PC-3 (cell line): Measurements from ENCODE around the gene NPW. TPM values are rescaled to one million over a fixed set of nuclear protein-coding genes. Genes with fewer than 3 reads are reported as not detected.

Experiments used
- ATAC-seq: fragments of 200-7000 bp; cut with Tn5 transposase; 2 replicates; pipeline ENCODE4 v1.9.1; 2020; ENCODE audit warnings: mild to moderate bottlenecking, moderate library complexity
- BruUV-seq: library from RNA; stranded (reverse); fragments of 400-500 nt; replicated peaks from 2 replicates; lab custom pipeline; 2021; lab: Mats Ljungman, UMichigan
- CTCF ChIA-PET: fragments of 300-600 bp; sonication (Branson Sonifier 250); formaldehyde crosslinking; loops from one replicate; lab custom pipeline; 2022; ENCODE audit warnings: antibody characterized with exemption; lab: Charles Lee
- POLR2A ChIA-PET: fragments of 300-600 bp; sonication (Branson Sonifier 250); formaldehyde crosslinking; loops from one replicate; lab custom pipeline; 2022; ENCODE audit warnings: antibody characterized with exemption; ENCODE audit not compliant: unreplicated experiment; lab: Charles Lee
- DNase-seq: peaks from one replicate; pipeline ENCODE4 v3.0.0-alpha.2; 2015
- H2AFZ ChIP-seq: fragments of 300-600 bp; sonication (generic); 2 replicates; pipeline ENCODE4 v1.6.0; 2016; ENCODE audit warnings: antibody characterized with exemption, low read length
- H3F3A ChIP-seq: fragments of 300-600 bp; sonication (generic); one replicate; pipeline ENCODE4 v1.6.0; 2017; ENCODE audit warnings: antibody characterized with exemption, low read length, control low read depth, mild to moderate bottlenecking; ENCODE audit not compliant: unreplicated experiment
- H3K27ac ChIP-seq: fragments of 300-600 bp; sonication (generic); 2 replicates; pipeline ENCODE4 v1.5.1; 2016; ENCODE audit warnings: mild to moderate bottlenecking, low read length
- H3K27me3 ChIP-seq: fragments of 300-600 bp; sonication (generic); 2 replicates; pipeline ENCODE4 v1.6.1; 2016; ENCODE audit warnings: low read length, mixed read lengths
- H3K36me3 ChIP-seq: fragments of 300-600 bp; sonication (generic); 2 replicates; pipeline ENCODE4 v1.6.1; 2016; ENCODE audit warnings: low read depth, mixed run types, low read length, mixed read lengths
- H3K4me1 ChIP-seq: fragments of 300-600 bp; sonication (generic); 2 replicates; pipeline ENCODE4 v1.5.1; 2016; ENCODE audit warnings: low read length; ENCODE audit not compliant: insufficient read depth
- H3K4me2 ChIP-seq: fragments of 300-600 bp; sonication (generic); 2 replicates; pipeline ENCODE4 v1.6.0; 2016; ENCODE audit warnings: low read length
- H3K4me3 ChIP-seq: fragments of 300-600 bp; sonication (generic); 2 replicates; pipeline ENCODE4 v1.5.1; 2016; ENCODE audit warnings: mild to moderate bottlenecking, low read length, mixed read lengths
- H3K79me2 ChIP-seq: fragments of 300-600 bp; sonication (generic); 2 replicates; pipeline ENCODE4 v1.6.1; 2017; ENCODE audit warnings: low read length, mixed read lengths
- H3K9ac ChIP-seq: fragments of 300-600 bp; sonication (generic); 2 replicates; pipeline ENCODE4 v1.6.0; 2016; ENCODE audit warnings: mild to moderate bottlenecking, low read length
- H3K9me2 ChIP-seq: fragments of 300-600 bp; sonication (generic); replicated peaks from 2 replicates; pipeline ENCODE4 v1.6.1; 2016; ENCODE audit warnings: mixed run types, low read length, mixed read lengths
- H3K9me3 ChIP-seq: fragments of 300-600 bp; sonication (generic); 2 replicates; pipeline ENCODE4 v1.6.1; 2016; ENCODE audit warnings: low read length, mixed read lengths
- H4K20me1 ChIP-seq: fragments of 300-600 bp; sonication (generic); 2 replicates; pipeline ENCODE4 v1.6.1; 2016; ENCODE audit warnings: low read length, mixed read lengths
- EZH2 ChIP-seq: fragments of 300-600 bp; sonication (generic); IDR thresholded peaks from one replicate; pipeline ENCODE4 v1.6.1; 2017; ENCODE audit warnings: antibody characterized with exemption, mild to moderate bottlenecking, low read length; ENCODE audit not compliant: unreplicated experiment
- EZH2phosphoT487 ChIP-seq: fragments of 300-600 bp; sonication (generic); IDR thresholded peaks from 2 replicates; pipeline ENCODE4 v1.6.1; 2018; ENCODE audit warnings: mild to moderate bottlenecking, antibody characterized with exemption, low read length, borderline replicate concordance
- intact Hi-C: fragments of 100-400 bp; cut with micrococcal nuclease; formaldehyde crosslinking; loops from 2 replicates; pipeline ENCODE4 v1.9.0; 2023
- total RNA-seq: library from RNA; depleted of rRNA; stranded (reverse); fragments of >200 nt; gene quantifications from 2 replicates; pipeline ENCODE4 v1.2.3, GENCODE V29; 2014
- TF ChIP-seq, protein P1 (sequence below): fragments of 300-600 bp; sonication (generic); conservative IDR thresholded peaks from 2 replicates; pipeline ENCODE4 v1.5.1; 2017; ENCODE audit warnings: antibody characterized with exemption, low read depth, mild to moderate bottlenecking, low read length

The NPW gene
- total RNA-seq, 1 experiment from 2014 or later = 3.8 TPM

DNA sequence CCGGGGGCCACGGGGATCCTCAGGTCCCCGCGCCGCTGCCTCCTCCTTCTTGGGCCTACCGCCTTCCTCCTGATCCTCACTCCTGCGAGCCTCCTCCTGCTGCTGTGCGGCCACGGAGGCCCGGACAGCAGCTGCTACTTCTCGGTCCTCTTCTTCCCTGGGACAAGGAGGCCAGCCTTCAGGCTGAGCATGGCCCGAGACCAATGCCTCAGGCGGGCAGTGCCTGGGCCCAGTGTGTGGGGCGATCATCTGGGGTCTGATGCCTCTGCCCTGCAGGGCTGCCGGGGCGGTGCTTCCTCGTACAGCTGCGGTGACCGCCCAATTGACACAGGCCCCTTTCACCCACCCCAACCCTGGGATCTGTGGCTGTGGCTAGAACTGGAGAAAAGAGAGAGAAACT, 18.6 kb upstream of the NPW start:
- CTCF ChIA-PET = no interaction called here
- H3K4me3 ChIP-seq = no peak overlapping the region
- H3K4me2 ChIP-seq = no peak overlapping the region
- H3K9me3 ChIP-seq = no peaks in the 10 kb centered on the region
- peaks cover 30% of the 10 kb centered on the region for H3K79me2 ChIP-seq
- DNase-seq (no peak), ATAC-seq (no peak)
- H2AFZ ChIP-seq = no peak overlapping the region
- no peaks in the 10 kb centered on the region for H3K9me2 ChIP-seq
- no peaks in the 10 kb centered on the region for H3F3A ChIP-seq
- H4K20me1 ChIP-seq = peaks cover 15% of the 10 kb centered on the region; the same call in 1 of the 2 replicates
- no TSS peak for BruUV-seq
- no peaks in the 10 kb centered on the region for H3K27me3 ChIP-seq
- POLR2A ChIA-PET = no interaction called here
- H3K27ac ChIP-seq = no peak overlapping the region
- no peak overlapping the region for H3K9ac ChIP-seq
- no peak for TF ChIP-seq EZH2phosphoT487
- TF ChIP-seq EZH2 = no peak
- TF ChIP-seq, protein P1, sequence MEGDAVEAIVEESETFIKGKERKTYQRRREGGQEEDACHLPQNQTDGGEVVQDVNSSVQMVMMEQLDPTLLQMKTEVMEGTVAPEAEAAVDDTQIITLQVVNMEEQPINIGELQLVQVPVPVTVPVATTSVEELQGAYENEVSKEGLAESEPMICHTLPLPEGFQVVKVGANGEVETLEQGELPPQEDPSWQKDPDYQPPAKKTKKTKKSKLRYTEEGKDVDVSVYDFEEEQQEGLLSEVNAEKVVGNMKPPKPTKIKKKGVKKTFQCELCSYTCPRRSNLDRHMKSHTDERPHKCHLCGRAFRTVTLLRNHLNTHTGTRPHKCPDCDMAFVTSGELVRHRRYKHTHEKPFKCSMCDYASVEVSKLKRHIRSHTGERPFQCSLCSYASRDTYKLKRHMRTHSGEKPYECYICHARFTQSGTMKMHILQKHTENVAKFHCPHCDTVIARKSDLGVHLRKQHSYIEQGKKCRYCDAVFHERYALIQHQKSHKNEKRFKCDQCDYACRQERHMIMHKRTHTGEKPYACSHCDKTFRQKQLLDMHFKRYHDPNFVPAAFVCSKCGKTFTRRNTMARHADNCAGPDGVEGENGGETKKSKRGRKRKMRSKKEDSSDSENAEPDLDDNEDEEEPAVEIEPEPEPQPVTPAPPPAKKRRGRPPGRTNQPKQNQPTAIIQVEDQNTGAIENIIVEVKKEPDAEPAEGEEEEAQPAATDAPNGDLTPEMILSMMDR = no peak
- intact Hi-C loops = no loop called here
- H3K36me3 ChIP-seq = peaks cover 4% of the 10 kb centered on the region; the same call in 1 of the 2 replicates
- 0 out of 2 replicates have a peak, but pooled peaks cover 2% of the 10 kb centered on the region for H3K4me1 ChIP-seq

DNA sequence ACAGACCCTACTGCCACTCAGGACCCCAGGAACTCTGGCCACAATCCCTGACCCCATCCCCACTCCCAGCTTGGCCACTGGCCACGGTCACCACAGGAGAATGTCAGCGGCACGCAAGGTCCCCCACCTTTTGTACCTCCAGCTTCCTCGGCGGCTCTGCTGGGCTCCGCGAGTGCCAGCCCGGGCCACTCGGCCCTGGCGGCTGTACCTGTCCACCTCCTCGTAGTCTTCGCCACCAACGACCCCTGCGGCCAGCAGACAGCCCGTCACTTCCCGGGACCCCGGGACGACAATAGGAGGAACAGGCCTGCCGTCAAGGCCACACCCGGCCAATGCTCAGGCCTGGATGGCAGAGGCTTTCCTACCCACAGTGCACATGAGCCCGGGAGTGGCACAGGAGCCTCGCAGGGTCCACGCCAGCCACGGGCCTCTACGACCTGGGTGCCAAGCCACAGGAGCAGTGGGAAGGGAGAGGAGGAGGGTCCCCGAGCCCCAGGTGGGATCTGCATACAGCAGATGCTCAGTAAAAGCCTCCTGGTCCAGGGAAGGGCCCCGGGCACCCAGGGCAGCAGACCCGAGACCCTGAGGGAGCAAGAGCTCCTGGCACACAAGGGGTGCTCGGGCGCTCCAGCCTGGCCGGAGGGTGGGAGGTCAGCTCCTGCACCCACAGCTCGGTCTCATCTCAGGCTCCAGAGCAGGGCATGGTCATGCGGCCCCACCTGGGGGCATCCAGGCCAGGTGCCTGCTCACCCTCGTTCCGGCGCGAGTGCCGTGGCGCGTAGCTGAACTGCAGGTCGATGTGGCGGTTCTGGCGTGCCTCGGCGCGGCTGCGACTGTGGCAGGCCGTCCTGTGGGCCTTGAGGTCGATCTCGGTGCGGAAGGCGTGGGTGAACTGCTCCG, 17.9 kb upstream of the NPW start:
- H3F3A ChIP-seq = no peaks in the 10 kb centered on the region
- no peaks in the 10 kb centered on the region for H3K27me3 ChIP-seq
- TF ChIP-seq EZH2 (no peak), EZH2phosphoT487 (no peak)
- TF ChIP-seq, protein P1 = no peak
- ATAC-seq (no peak), DNase-seq (no peak)
- H3K4me2 ChIP-seq = no peak overlapping the region
- H4K20me1 ChIP-seq = peaks cover 21% of the 10 kb centered on the region
- no peaks in the 10 kb centered on the region for H3K9me2 ChIP-seq
- no peak overlapping the region for H3K27ac ChIP-seq
- no peak overlapping the region for H3K4me3 ChIP-seq
- ChIA-PET CTCF (no interaction called here), POLR2A (no interaction called here)
- H3K79me2 ChIP-seq = peaks cover 36% of the 10 kb centered on the region
- H3K9me3 ChIP-seq = no peaks in the 10 kb centered on the region
- H3K4me1 ChIP-seq = 0 out of 2 replicates have a peak, but pooled peaks cover 2% of the 10 kb centered on the region
- peaks cover 6% of the 10 kb centered on the region; the same call in 1 of the 2 replicates for H3K36me3 ChIP-seq
- no peak overlapping the region for H2AFZ ChIP-seq
- no TSS peak for BruUV-seq
- H3K9ac ChIP-seq = no peak overlapping the region
- intact Hi-C loops = no loop called here
